ENCODE measurements around the gene NLK. TPM values are rescaled to one million over a fixed set of nuclear protein-coding genes. Genes with fewer than 3 reads are reported as not detected.
A peak's percentile ranks its signal among the peaks of the same experiment; 100 is the strongest.

Gene NLK
- total and polyA plus RNA-seq, 2 of the 13 experiments (the other 11 are each of a cell fraction or from before 2014, with no cell fraction given), result 13.4 to 14.6 TPM

- BruUV-seq (replicated peaks), result no TSS peak
- ATAC-seq, result peak; percentile 75
Measured at GRCh38 chr17:28228109-28228840, 185.8 kb downstream of the NLK start.

DNA sequence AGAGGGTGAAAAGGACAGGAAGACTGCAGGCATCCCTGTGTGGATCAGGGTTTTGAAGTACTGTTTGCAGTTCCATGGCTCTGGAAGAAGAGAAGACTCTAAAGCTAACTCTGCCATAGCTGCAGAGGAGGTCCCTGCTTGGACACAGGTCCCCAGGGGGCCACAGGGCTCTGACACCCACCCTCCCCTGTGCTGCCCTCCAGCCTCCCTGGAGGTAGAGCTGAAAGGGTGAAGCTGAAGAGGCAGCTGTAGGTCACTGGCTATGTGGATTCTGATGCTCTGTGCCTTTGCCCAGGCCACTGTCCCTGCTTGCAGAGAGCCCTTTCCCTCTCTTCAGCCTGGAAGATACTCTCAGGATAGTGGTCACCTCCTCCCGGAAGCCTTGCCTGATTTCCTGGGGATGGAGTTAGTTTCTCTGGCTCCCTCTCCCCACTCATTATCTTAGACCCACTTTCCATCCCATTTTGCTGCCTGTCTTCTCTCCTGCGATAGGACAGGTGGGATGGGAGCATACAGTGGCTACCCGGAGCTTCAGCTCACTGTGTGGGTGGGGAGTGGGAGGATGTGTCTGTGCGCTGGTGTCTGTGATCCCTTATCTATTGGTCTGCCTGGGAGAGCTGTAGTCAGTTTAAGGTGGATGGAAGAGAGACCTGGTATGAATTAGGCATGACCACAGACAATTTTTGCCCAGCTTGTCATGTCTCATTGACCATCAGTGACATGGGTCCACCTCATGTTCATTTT, 186.7 kb downstream of the NLK start:
- CTCF ChIA-PET (ENCODE audit: low intra/inter-chr PET ratio, low total read pairs), result no interaction called here
- Histone ChIP-seq H3K4me2 (ENCODE audit: low read depth, low read length) (no peak overlapping the region), H3K27me3 (ENCODE audit: control insufficient read depth in 1 of 2, insufficient read depth in 2 of 2, low read length in 2 of 2) (peaks cover 0 to 5% of the 10 kb centered on the region in 2 experiments; a peak in 1 of 5 replicates), H4K20me1 (ENCODE audit: insufficient read depth, low read length) (no peaks in the 10 kb centered on the region), H2AFZ (ENCODE audit: low read length) (no peak overlapping the region), H3K4me3 (replicated peaks in 1 of 3; ENCODE audit: insufficient read depth in 1 of 3, low read depth in 2 of 3, low read length in 3 of 3) (no peak overlapping the region), H3K36me3 (replicated peaks in 1 of 2; ENCODE audit: control insufficient read depth in 1 of 2, insufficient read depth in 2 of 2, low read length in 2 of 2) (no peaks in the 10 kb centered on the region), H3K9ac (ENCODE audit: insufficient read depth, low read depth, low read length) (no peak overlapping the region), H3K9me3 (ENCODE audit: low read length) (no peaks in the 10 kb centered on the region), H3K79me2 (ENCODE audit: insufficient read depth, low read length) (no peaks in the 10 kb centered on the region), H3K27ac (ENCODE audit: extremely low read length, insufficient read depth, low read length) (no peak overlapping the region), H3K4me1 (ENCODE audit: insufficient read depth, low read length) (peaks cover 14% of the 10 kb centered on the region)
- ATAC-seq (peak; percentile 16; the same call in 2 of the 3 replicates), DNase-seq (ENCODE audit: low spot score) (no peak), FAIRE-seq (no peak)
- in situ Hi-C loops (cut with HindIII; ENCODE audit: extremely low pct_ligation_motif_present, low pct_unique_long_range_greater_than_20kb), result no loop called here
- no peak for TF ChIP-seq ZKSCAN8 (CRISPR knock-in tag; IDR thresholded peaks at IDR 0.05; ENCODE audit: borderline replicate concordance)
- no peak for TF ChIP-seq ZNF747 (CRISPR knock-in tag; IDR thresholded peaks at IDR 0.05; ENCODE audit: borderline replicate concordance)
- no peak for TF ChIP-seq ZNF121 (CRISPR knock-in tag; IDR thresholded peaks at IDR 0.05)
- TF ChIP-seq, protein P1, sequence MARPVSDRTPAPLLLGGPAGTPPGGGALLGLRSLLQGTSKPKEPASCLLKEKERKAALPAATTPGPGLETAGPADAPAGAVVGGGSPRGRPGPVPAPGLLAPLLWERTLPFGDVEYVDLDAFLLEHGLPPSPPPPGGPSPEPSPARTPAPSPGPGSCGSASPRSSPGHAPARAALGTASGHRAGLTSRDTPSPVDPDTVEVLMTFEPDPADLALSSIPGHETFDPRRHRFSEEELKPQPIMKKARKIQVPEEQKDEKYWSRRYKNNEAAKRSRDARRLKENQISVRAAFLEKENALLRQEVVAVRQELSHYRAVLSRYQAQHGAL (CRISPR knock-in tag; IDR thresholded peaks at IDR 0.05; ENCODE audit: not compliant biosample characterization), result no peak
- TF ChIP-seq, protein P2, sequence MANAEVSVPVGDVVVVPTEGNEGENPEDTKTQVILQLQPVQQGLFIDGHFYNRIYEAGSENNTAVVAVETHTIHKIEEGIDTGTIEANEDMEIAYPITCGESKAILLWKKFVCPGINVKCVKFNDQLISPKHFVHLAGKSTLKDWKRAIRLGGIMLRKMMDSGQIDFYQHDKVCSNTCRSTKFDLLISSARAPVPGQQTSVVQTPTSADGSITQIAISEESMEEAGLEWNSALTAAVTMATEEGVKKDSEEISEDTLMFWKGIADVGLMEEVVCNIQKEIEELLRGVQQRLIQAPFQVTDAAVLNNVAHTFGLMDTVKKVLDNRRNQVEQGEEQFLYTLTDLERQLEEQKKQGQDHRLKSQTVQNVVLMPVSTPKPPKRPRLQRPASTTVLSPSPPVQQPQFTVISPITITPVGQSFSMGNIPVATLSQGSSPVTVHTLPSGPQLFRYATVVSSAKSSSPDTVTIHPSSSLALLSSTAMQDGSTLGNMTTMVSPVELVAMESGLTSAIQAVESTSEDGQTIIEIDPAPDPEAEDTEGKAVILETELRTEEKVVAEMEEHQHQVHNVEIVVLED (CRISPR knock-in tag; IDR thresholded peaks at IDR 0.05; ENCODE audit: borderline replicate concordance), result no peak
- no peak for TF ChIP-seq ZNF280B (CRISPR knock-in tag; IDR thresholded peaks at IDR 0.05; ENCODE audit: borderline replicate concordance)
- TF ChIP-seq ZNF614 (CRISPR knock-in tag; IDR thresholded peaks at IDR 0.05; ENCODE audit: borderline replicate concordance), result no peak
- no TSS peak for BruUV-seq (replicated peaks)
- 51% methylated on average over 4 of the region's 4 CpGs for WGBS (ENCODE audit: low lambda C conversion rate)
- POLR2A ChIA-PET, result no interaction called here
- intact Hi-C loops (cut with micrococcal nuclease; ENCODE audit: unreplicated experiment), result no loop called here

More at GRCh38 chr17:28228109-28228840, 185.8 kb downstream of the NLK start:
- no peaks in the 10 kb centered on the region for H3K36me3 ChIP-seq (replicated peaks in 1 of 2; ENCODE audit: control insufficient read depth in 1 of 2, insufficient read depth in 2 of 2, low read length in 2 of 2)
- H3K4me3 ChIP-seq (replicated peaks in 1 of 3; ENCODE audit: insufficient read depth in 1 of 3, low read depth in 2 of 3, low read length in 3 of 3), result no peak overlapping the region
- H4K20me1 ChIP-seq (ENCODE audit: insufficient read depth, low read length), result no peaks in the 10 kb centered on the region
- intact Hi-C loops (cut with micrococcal nuclease; ENCODE audit: unreplicated experiment), result no loop called here
- no peak overlapping the region for H3K9ac ChIP-seq (ENCODE audit: insufficient read depth, low read depth, low read length)
- 60% methylated on average over 22 of the region's 22 CpGs for WGBS (ENCODE audit: low lambda C conversion rate)
- TF ChIP-seq ZSCAN30 (CRISPR knock-in tag; IDR thresholded peaks at IDR 0.05) (no peak), HNF4A (CRISPR knock-in tag; IDR thresholded peaks at IDR 0.05) (no peak), ZNF652 (CRISPR knock-in tag; IDR thresholded peaks at IDR 0.05; ENCODE audit: borderline replicate concordance, low read depth) (peak; percentile 56; the same call in 1 of the 2 replicates), ZNF605 (CRISPR knock-in tag; IDR thresholded peaks at IDR 0.05) (no peak)
- in situ Hi-C loops (cut with HindIII; ENCODE audit: extremely low pct_ligation_motif_present, low pct_unique_long_range_greater_than_20kb), result no loop called here
- no peaks in the 10 kb centered on the region for H3K27me3 ChIP-seq (ENCODE audit: control insufficient read depth in 1 of 2, insufficient read depth in 2 of 2, low read length in 2 of 2)
- no peaks in the 10 kb centered on the region for H3K9me3 ChIP-seq (ENCODE audit: low read length)
- no peak for FAIRE-seq
- no peaks in the 10 kb centered on the region for H3K79me2 ChIP-seq (ENCODE audit: insufficient read depth, low read length)
- H2AFZ ChIP-seq (ENCODE audit: low read length), result no peak overlapping the region
- ChIA-PET POLR2A (no interaction called here), CTCF (ENCODE audit: low intra/inter-chr PET ratio, low total read pairs) (no interaction called here)
- no peak overlapping the region for H3K27ac ChIP-seq (ENCODE audit: extremely low read length, insufficient read depth, low read length)
- DNase-seq (ENCODE audit: low spot score), result no peak
- H3K4me1 ChIP-seq (ENCODE audit: insufficient read depth, low read length), result peaks cover 14% of the 10 kb centered on the region
- H3K4me2 ChIP-seq (ENCODE audit: low read depth, low read length), result no peak overlapping the region
